Measurements from ENCODE around the gene CAPN13.

CAPN13 gene

DNA sequence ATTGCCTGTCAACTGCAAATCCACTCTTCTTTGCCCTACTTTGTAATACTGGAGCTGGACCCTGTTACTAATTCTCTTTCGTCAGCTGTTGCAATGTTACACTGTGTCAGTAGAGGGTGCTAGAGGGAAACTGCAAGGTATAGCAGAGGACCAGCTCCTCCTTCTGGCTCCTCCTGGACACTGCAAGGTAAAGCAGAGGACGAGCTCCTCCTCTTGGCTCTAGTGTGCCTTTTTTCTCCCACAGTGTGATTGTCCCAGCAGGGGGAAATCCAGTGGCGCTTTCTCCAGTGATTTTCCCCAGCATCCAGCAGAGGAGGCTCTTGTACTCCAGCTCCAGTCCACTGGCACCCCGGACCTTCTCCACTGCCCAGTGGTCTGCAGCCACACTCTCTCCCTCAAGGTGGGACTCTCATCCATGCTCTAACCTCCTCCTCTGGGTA, 95.6 kb downstream of the CAPN13 start:
- peak; percentile 100 for TF ChIP-seq CTCF (IDR thresholded peaks at IDR 0.05; ENCODE audit: low read depth, low read length)
- no peaks in the 10 kb centered on the region for H3K36me3 ChIP-seq
- H3K27ac ChIP-seq, result no peak overlapping the region
- H3K9me3 ChIP-seq (ENCODE audit: severe bottlenecking), result peaks cover 2% of the 10 kb centered on the region
- peak; percentile 99 for DNase-seq
- no peak overlapping the region for H3K4me3 ChIP-seq (ENCODE audit: low read depth, low read length)
- H3K27me3 ChIP-seq (ENCODE audit: insufficient read depth, low read depth, severe bottlenecking), result no peaks in the 10 kb centered on the region

- Histone ChIP-seq H3K27me3 (ENCODE audit: insufficient read depth, low read depth, severe bottlenecking) (no peaks in the 10 kb centered on the region), H3K9me3 (ENCODE audit: severe bottlenecking) (peaks cover under 1% of the 10 kb centered on the region), H3K36me3 (no peaks in the 10 kb centered on the region), H3K27ac (no peak overlapping the region), H3K4me3 (ENCODE audit: low read depth, low read length) (no peak overlapping the region)
- DNase-seq, result no peak
- no peak for TF ChIP-seq CTCF (IDR thresholded peaks at IDR 0.05; ENCODE audit: low read depth, low read length)
These were observed 96.8 kb downstream of the CAPN13 start for GRCh38 chr2:30710461-30710860.

GRCh38 chr2:30710016-30710415, 97.2 kb downstream of the CAPN13 start:
- H3K27ac ChIP-seq, result no peak overlapping the region
- TF ChIP-seq CTCF (IDR thresholded peaks at IDR 0.05; ENCODE audit: low read depth, low read length), result no peak
- no peaks in the 10 kb centered on the region for H3K27me3 ChIP-seq (ENCODE audit: insufficient read depth, low read depth, severe bottlenecking)
- H3K4me3 ChIP-seq (ENCODE audit: low read depth, low read length), result no peak overlapping the region
- no peak for DNase-seq
- no peaks in the 10 kb centered on the region for H3K36me3 ChIP-seq
- H3K9me3 ChIP-seq (ENCODE audit: severe bottlenecking), result no peaks in the 10 kb centered on the region

DNA sequence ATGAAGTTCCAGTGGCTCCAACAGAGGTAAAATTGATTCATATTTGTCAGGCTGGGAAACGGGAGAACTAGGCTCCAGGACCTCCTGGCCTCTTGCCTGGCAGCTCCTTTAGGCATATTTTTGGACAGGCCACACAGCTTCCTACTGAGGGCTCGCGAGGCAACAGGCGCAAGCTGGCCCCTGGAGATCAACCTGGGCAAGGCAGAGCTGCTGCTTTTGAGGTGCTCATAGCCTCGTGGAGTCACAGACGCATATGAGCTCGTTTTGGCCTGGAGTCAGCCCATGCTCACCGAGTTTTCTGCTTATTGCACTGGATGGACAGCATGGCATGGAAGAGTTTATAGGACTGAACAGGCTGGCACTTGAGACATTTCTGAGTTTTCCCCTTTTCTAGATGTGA, 97.7 kb downstream of the CAPN13 start:
- Histone ChIP-seq H3K36me3 (no peaks in the 10 kb centered on the region), H3K4me3 (ENCODE audit: low read depth, low read length) (no peak overlapping the region), H3K27ac (no peak overlapping the region), H3K9me3 (ENCODE audit: severe bottlenecking) (no peaks in the 10 kb centered on the region), H3K27me3 (ENCODE audit: insufficient read depth, low read depth, severe bottlenecking) (no peaks in the 10 kb centered on the region)
- TF ChIP-seq CTCF (IDR thresholded peaks at IDR 0.05; ENCODE audit: low read depth, low read length), result no peak
- no peak for DNase-seq

DNA sequence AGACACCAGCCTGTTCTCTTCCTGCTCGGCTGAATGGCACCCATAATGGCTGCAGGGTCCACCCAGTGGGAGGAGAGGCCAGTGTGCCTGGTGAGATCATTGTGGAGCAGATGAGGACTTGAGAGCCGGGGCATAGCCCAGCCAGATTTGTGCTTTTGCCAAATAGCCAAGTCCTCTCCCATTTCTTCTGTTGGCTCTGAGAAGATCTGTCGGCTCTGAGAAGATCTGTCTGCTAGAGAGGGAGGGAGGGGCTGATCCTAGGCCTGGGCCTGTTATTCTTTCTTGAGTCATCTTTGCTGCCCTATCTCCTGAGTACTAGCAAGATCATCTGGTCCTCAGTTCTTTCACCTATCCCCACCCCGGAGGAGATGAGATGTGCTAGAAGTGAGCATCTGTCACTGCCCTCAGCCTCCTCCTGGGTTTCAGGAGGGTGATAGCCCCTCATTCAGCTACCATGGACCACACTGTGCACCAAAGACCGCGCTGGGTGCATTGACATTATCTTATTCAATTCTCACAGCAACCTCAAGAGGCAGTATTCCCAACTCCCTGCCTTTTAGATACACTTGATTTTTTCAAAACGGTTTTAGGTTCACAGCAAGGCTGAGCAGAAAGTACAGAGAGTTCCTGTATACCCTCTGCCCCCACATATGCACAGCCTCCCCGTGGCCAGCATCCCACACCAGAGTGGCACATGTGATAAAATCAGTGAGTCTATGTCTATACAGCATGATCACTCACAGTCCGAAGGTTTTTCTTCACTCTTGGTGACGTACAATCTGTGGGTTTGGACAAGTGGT, 98.6 kb downstream of the CAPN13 start:
- H3K27ac ChIP-seq, result no peak overlapping the region
- H3K9me3 ChIP-seq (ENCODE audit: severe bottlenecking), result no peaks in the 10 kb centered on the region
- no peak overlapping the region for H3K4me3 ChIP-seq (ENCODE audit: low read depth, low read length)
- peak; percentile 54 for TF ChIP-seq CTCF (IDR thresholded peaks at IDR 0.05; ENCODE audit: low read depth, low read length)
- no peaks in the 10 kb centered on the region for H3K36me3 ChIP-seq
- no peak for DNase-seq
- H3K27me3 ChIP-seq (ENCODE audit: insufficient read depth, low read depth, severe bottlenecking), result no peaks in the 10 kb centered on the region

Data from WERI-Rb-1 (cell line).